NCI-H345 treated with DMSO at 0.1 percent for 48 hours (cell line): ENCODE results near the gene CREB3.

Experiments
- DNase-seq: peaks from one replicate; lab custom pipeline; 2025; ENCODE audit not compliant: unreplicated experiment; lab: John Stamatoyannopoulos, UW

Gene CREB3

GRCh38 chr9:35700942-35701341, 31.5 kb upstream of the CREB3 start:
- no peak for DNase-seq

GRCh38 chr9:35702696-35703095, 29.8 kb upstream of the CREB3 start:
- DNase-seq, result no peak

DNA sequence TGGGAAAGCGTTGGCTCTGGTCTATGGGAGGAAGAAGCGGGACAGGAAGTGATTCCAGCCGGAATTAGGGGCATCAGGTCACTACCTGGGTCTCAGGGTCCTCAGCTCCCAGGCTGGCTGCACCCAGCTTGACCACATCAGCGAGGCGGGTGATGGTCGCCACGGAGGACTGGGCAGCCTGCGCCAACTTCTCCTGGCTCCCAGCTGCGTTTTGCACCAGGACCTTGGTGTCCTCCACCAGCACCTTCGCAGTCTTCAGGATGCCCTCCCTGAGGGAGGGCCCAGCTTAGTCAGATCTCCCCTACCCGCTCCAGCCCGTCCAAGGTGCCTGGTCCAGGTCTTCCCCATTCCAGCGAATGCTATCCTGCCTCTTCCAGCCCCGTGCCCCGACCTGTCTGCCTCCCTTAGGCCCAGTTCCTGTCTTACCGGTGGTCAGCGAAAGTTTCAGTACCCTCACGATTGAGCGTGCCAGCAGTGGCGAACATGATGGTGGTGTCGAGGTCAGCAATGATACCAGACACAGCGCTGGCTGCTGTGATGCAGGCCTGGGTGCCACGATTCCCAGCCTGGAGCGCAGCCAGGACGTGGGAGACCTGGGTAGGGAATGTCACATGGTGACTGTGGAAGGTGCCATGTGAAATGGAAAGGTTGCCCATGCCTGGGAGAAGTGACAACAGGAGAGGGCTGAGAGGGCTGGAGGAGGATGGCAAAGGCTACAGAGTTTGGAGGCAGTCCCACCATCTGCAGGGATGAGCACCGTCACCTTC, 28.4 kb upstream of the CREB3 start:
- no peak for DNase-seq

DNA sequence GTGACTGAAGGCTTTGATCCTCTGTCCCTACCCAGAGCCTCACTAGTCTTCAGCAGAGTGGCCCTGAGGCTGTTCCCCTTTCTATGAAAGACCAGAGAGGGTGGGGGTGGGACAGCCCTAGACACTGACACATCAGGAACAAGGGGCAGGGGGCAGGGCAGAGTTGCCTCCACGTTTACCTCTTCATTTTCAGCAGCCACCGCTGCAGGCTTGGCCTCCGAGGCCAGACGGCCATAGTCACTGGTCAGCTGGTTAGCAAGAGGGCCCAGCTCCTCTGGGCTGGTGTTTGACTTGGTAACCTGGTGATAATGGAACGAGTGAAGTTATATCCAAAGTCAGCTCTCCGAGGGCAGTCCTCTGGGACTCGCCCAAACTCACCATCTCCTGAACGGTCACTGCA, 27.1 kb upstream of the CREB3 start:
- DNase-seq, result no peak

DNA sequence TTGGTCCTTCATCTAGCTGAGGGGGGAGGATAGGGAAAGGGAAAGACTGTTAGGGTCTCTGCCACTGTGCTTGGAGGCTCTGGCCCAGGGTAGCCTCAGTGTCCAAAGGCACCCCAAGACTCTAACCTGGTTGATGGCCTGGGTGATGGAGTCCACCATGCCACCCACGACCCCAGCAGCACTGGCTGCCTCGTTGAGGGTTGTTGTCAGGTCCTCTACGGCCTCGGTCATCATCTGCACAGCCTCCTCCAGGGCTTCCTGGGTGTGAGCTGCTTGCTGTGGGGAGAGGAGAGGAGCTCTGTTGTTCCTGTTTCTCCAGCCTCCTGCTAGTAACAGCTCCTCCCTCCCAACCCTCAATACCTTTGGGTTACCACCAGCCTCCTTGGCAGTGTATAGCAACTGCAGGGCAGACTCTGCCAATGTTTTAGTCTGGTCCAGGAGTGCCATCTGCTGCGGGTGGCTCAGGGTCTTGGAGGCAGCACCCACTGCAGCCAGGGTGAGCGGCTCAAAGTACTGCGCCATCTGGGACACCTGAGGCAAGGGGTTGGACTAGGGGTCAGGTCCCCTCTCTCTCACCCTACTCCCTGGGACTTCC, 26.5 kb upstream of the CREB3 start:
- DNase-seq, result no peak

GRCh38 chr9:35706951-35707350, 25.5 kb upstream of the CREB3 start:
- no peak for DNase-seq

GRCh38 chr9:35708146-35708545, 24.3 kb upstream of the CREB3 start:
- no peak for DNase-seq

- no peak for DNase-seq
Measured at GRCh38 chr9:35710818-35711500, 21.5 kb upstream of the CREB3 start.

GRCh38 chr9:35711501-35712428, 20.7 kb upstream of the CREB3 start:
- DNase-seq, result no peak

GRCh38 chr9:35712762-35713400, 19.6 kb upstream of the CREB3 start:
- no peak for DNase-seq

GRCh38 chr9:35713578-35713977, 18.9 kb upstream of the CREB3 start:
- DNase-seq, result no peak

GRCh38 chr9:35714123-35714522, 18.3 kb upstream of the CREB3 start:
- DNase-seq, result no peak

- DNase-seq, result no peak
Measured at GRCh38 chr9:35714579-35715252, 17.8 kb upstream of the CREB3 start.

GRCh38 chr9:35716230-35716629, 16.2 kb upstream of the CREB3 start:
- no peak for DNase-seq

GRCh38 chr9:35717132-35717870, 15.2 kb upstream of the CREB3 start:
- no peak for DNase-seq

- no peak for DNase-seq
Measured at GRCh38 chr9:35718721-35719511, 13.6 kb upstream of the CREB3 start.

DNA sequence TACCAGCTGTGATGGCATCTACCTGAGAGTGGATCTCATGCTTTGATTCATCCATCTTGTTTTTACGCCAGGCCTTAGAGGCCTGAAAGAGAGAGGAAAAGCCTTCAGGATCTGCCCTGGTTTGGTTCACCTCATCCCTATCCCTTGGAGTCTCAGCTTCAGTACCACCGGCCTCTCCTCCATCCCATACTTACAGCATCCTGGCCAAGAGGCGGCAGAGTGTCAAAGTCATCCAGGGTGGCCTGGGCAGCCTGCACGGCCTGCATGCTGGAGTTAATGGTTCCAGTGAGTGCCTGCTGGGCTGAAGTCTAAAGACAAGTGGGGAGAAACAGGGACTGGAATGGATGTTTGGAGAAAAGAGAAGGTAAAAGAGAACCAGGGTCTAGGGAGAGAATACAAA, 12.9 kb upstream of the CREB3 start:
- no peak for DNase-seq

- DNase-seq, result no peak
Measured at GRCh38 chr9:35723426-35723825, 9.0 kb upstream of the CREB3 start.

DNA sequence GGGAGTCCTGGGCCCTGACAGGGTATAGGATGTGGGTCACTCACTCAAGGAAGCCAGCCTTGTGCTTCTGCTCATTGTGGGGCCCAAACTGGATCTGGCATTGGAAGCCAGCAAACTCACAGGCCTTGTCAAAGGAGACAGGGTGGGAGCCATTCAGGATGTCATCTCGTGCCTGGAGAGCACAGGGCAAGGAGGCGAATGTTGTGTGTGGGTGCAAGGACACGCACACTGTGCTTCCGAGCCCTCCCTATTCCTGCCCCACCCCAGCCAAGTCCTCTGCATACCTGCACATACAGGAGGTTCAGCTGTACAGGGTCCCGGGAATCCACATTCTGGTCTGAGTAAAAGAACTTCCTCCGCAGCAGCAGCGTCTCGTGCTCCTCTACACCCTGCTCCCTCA, 8.6 kb upstream of the CREB3 start:
- DNase-seq, result no peak
